Measurements from ENCODE around the gene MTMR10.

Gene MTMR10

GRCh38 chr15:31013863-31014607 is 22.6 kb upstream of the MTMR10 start:
- no peak for DNase-seq

GRCh38 chr15:31012455-31012854 is 21.0 kb upstream of the MTMR10 start:
- no peak for DNase-seq

- no peak for DNase-seq
These were observed 18.6 kb upstream of the MTMR10 start for GRCh38 chr15:31010036-31010435.

- no peak for DNase-seq
These were observed 14.2 kb upstream of the MTMR10 start for GRCh38 chr15:31005660-31006059.

- no peak for DNase-seq
These were observed 12.8 kb upstream of the MTMR10 start for GRCh38 chr15:31004220-31004733.

- no peak for DNase-seq
These were observed 10.3 kb upstream of the MTMR10 start for GRCh38 chr15:31001702-31002101.

- DNase-seq, result no peak
These were observed 8.3 kb upstream of the MTMR10 start for GRCh38 chr15:30999729-31000128.

GRCh38 chr15:30997270-30997669 is 5.8 kb upstream of the MTMR10 start:
- no peak for DNase-seq

- DNase-seq, result no peak
These were observed 929 bp upstream of the MTMR10 start for GRCh38 chr15:30992249-30992864.

- DNase-seq, result no peak
These were observed 778 bp downstream of the MTMR10 start for GRCh38 chr15:30990446-30991254.

GRCh38 chr15:30990036-30990435 is 1.4 kb downstream of the MTMR10 start:
- DNase-seq, result peak; percentile 21

- no peak for DNase-seq
These were observed 6.3 kb downstream of the MTMR10 start for GRCh38 chr15:30985081-30985531.

- DNase-seq, result no peak
These were observed 6.9 kb downstream of the MTMR10 start for GRCh38 chr15:30984542-30984941.

GRCh38 chr15:30984118-30984517 is 7.3 kb downstream of the MTMR10 start:
- no peak for DNase-seq

- DNase-seq, result no peak
These were observed 12.0 kb downstream of the MTMR10 start for GRCh38 chr15:30979457-30979856.

- no peak for DNase-seq
These were observed 13.1 kb downstream of the MTMR10 start for GRCh38 chr15:30978328-30978727.

- no peak for DNase-seq
These were observed 17.3 kb downstream of the MTMR10 start for GRCh38 chr15:30974112-30974511.

GRCh38 chr15:30973379-30973778 is 18.0 kb downstream of the MTMR10 start:
- no peak for DNase-seq

- DNase-seq, result no peak
These were observed 21.7 kb downstream of the MTMR10 start for GRCh38 chr15:30969724-30970123.

GRCh38 chr15:30963681-30964080 is 27.7 kb downstream of the MTMR10 start:
- no peak for DNase-seq

- DNase-seq, result no peak
These were observed 28.8 kb downstream of the MTMR10 start for GRCh38 chr15:30962659-30963058.

- no peak for DNase-seq
These were observed 29.3 kb downstream of the MTMR10 start for GRCh38 chr15:30962079-30962478.

- DNase-seq, result no peak
These were observed 33.2 kb downstream of the MTMR10 start for GRCh38 chr15:30958219-30958618.
